ENCODE results near the gene TBX5.

GRCh38 chr12:114314974-114315720 is 90.8 kb downstream of the TBX5 start:
- TF ChIP-seq CTCF (IDR thresholded peaks at IDR 0.05), result no peak
- TF ChIP-seq POLR2A (IDR thresholded peaks at IDR 0.05), result no peak
